ENCODE data around the gene NOP16. TPM values are rescaled to one million over a fixed set of nuclear protein-coding genes. Genes with fewer than 3 reads are reported as not detected.

NOP16 gene
- 30.4 TPM for polyA plus RNA-seq (ENCODE audit: insufficient read length)

GRCh38 chr5:176388444-176389134, at the start of gene NOP16, which contains the start of gene HIGD2A:
Gene NOP16, minus strand, starts transcription at chr5:176388598. Its CDS starts 59 bp downstream, at chr5:176388539.
Gene HIGD2A, plus strand, starts transcription at chr5:176388751. Its CDS starts 69 bp downstream, at chr5:176388820.
- peak; percentile 99 for DNase-seq (ENCODE audit: low read depth)

GRCh38 chr5:176436656-176437055, 48.3 kb upstream of the NOP16 start:
- no peak for DNase-seq (ENCODE audit: low read depth)

GRCh38 chr5:176432707-176433106, 44.3 kb upstream of the NOP16 start:
- DNase-seq (ENCODE audit: low read depth): no peak

- no peak for DNase-seq (ENCODE audit: low read depth)
Measured at GRCh38 chr5:176429972-176430371, 41.6 kb upstream of the NOP16 start.

GRCh38 chr5:176427971-176428370, 39.6 kb upstream of the NOP16 start:
- DNase-seq (ENCODE audit: low read depth): no peak

GRCh38 chr5:176426876-176427275, 38.5 kb upstream of the NOP16 start:
- DNase-seq (ENCODE audit: low read depth): no peak

GRCh38 chr5:176425791-176426190, 37.4 kb upstream of the NOP16 start:
- no peak for DNase-seq (ENCODE audit: low read depth)

GRCh38 chr5:176425138-176425537, 36.7 kb upstream of the NOP16 start:
- no peak for DNase-seq (ENCODE audit: low read depth)

- no peak for DNase-seq (ENCODE audit: low read depth)
Measured at GRCh38 chr5:176424181-176424580, 35.8 kb upstream of the NOP16 start.

GRCh38 chr5:176420972-176421544, 32.7 kb upstream of the NOP16 start:
- no peak for DNase-seq (ENCODE audit: low read depth)

- DNase-seq (ENCODE audit: low read depth): no peak
Measured at GRCh38 chr5:176420086-176420485, 31.7 kb upstream of the NOP16 start.

- no peak for DNase-seq (ENCODE audit: low read depth)
Measured at GRCh38 chr5:176418251-176418650, 29.9 kb upstream of the NOP16 start.

GRCh38 chr5:176416965-176417364, 28.6 kb upstream of the NOP16 start:
- DNase-seq (ENCODE audit: low read depth): no peak

GRCh38 chr5:176415952-176416924, 27.8 kb upstream of the NOP16 start, which contains the start of gene CLTB:
Gene CLTB, minus strand, starts transcription at chr5:176416539. Its CDS starts 176 bp downstream, at chr5:176416363.
- peak; percentile 73 for DNase-seq (ENCODE audit: low read depth)

GRCh38 chr5:176415240-176415951, 27.0 kb upstream of the NOP16 start:
- no peak for DNase-seq (ENCODE audit: low read depth)

GRCh38 chr5:176414704-176415103, 26.3 kb upstream of the NOP16 start:
- DNase-seq (ENCODE audit: low read depth): no peak

GRCh38 chr5:176413709-176414191, 25.4 kb upstream of the NOP16 start:
- DNase-seq (ENCODE audit: low read depth): no peak

- no peak for DNase-seq (ENCODE audit: low read depth)
Measured at GRCh38 chr5:176413255-176413565, 24.8 kb upstream of the NOP16 start.

GRCh38 chr5:176412517-176413254, 24.3 kb upstream of the NOP16 start:
- no peak for DNase-seq (ENCODE audit: low read depth)

- no peak for DNase-seq (ENCODE audit: low read depth)
Measured at GRCh38 chr5:176410486-176411180, 22.2 kb upstream of the NOP16 start.

All from forelimb muscle (tissue), 1 donor.